T-helper 1 cell treated with Interleukin-12 subunit alpha and Interleukin-12 subunit beta and Interleukin-4 antibody, amounts not matched to agents 30 μg/mL and 1 μg/mL, for 36 hours (primary cell): ENCODE results near the gene ZAP70.

ENCODE experiments used
- H3K27ac Mint-ChIP-seq: one replicate; pipeline ENCODE4 v1.8.0; 2021; ENCODE audit warnings: mild to moderate bottlenecking, mixed read lengths
- H3K27me3 Mint-ChIP-seq: one replicate; pipeline ENCODE4 v1.8.0; 2021; ENCODE audit warnings: low read depth, mixed read lengths
- H3K36me3 Mint-ChIP-seq: one replicate; pipeline ENCODE4 v1.8.0; 2021; ENCODE audit warnings: low read depth, mixed read lengths
- H3K4me1 Mint-ChIP-seq: one replicate; pipeline ENCODE4 v1.8.0; 2021; ENCODE audit warnings: low read depth, mixed read lengths
- H3K4me3 Mint-ChIP-seq: one replicate; pipeline ENCODE4 v1.8.0; 2021; ENCODE audit warnings: mild to moderate bottlenecking, moderate library complexity, mixed read lengths
- H3K9me3 Mint-ChIP-seq: one replicate; pipeline ENCODE4 v1.8.0; 2021; ENCODE audit warnings: mixed read lengths

The ZAP70 gene

DNA sequence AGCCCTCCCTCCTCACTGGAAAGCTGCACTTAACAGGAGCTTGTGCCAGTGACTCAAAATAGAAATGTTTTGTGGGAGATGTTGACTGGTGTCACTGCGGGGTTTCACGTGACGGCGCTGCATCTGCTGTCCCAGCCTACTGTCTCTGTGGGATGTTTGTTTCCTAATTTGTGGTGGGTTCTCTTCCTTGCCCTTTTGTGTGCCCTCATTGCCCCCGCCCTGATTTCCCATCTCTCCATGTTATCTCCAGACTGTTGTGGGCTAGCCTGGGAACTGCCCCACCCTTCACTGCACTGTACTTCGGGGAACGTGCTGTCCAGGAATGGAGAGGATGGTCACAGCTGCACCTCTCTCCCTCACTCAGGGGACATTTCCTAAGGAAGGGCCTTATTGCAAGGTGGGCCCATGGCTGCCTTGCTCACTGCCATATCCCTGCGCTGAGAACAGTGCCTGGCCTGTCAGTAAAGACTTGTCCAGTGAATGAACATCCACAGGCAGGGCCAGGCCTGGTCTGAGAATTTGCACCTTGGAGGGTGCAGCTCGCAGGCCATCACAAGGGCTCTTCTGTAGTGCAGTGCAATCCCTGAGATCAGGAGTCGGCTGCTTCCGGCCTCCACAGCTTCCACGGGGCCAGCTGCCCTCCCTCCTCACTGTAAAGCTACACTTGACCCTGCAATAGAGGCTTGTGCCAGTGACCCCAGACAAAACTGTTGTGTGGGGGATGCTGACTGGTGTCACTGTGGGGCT is 18.1 kb downstream of the ZAP70 start:
- Mint-ChIP-seq H3K27ac (no peak overlapping the region), H3K27me3 (no peaks in the 10 kb centered on the region), H3K36me3 (peaks cover 64% of the 10 kb centered on the region), H3K4me3 (no peak overlapping the region), H3K9me3 (peaks cover 25% of the 10 kb centered on the region), H3K4me1 (peaks cover 17% of the 10 kb centered on the region)

DNA sequence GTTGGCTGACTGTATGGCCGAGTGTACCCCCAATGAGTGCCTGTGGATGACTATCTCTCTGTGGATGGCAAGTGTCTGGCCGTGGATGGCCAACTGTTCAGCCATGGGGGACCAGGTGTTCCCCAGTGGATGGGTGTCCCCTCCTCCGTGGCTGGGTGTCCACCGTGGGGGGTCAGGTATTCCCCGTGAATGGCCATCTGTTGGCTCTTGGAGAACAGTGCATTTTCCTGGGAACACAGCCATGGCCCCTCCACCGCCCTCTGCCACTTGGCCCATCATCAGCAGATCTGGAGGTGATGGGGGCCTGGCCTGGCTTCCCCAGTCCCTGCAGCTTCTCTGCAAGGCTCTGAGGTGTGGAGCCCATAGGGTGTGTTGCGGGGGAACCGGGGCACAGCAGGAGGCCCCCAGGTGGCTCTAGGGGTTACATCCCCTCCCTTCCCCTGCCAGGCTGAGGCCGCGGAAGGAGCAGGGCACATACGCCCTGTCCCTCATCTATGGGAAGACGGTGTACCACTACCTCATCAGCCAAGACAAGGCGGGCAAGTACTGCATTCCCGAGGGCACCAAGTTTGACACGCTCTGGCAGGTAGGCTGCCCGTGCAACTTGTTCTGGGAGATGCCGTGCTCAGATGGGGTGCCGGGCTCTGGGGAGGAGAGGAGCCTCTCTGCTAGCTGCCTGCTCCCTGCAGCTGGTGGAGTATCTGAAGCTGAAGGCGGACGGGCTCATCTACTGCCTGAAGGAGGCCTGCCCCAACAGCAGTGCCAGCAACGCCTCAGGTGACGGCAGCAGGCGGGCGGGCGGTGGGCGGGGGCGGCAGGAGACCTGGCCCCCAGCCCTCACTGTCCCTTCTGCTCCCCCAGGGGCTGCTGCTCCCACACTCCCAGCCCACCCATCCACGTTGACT is 19.3 kb downstream of the ZAP70 start:
- Mint-ChIP-seq H3K36me3 (peaks cover 57% of the 10 kb centered on the region), H3K4me1 (peaks cover 9% of the 10 kb centered on the region), H3K27me3 (no peaks in the 10 kb centered on the region), H3K4me3 (no peak overlapping the region), H3K9me3 (peaks cover 18% of the 10 kb centered on the region), H3K27ac (no peak overlapping the region)

DNA sequence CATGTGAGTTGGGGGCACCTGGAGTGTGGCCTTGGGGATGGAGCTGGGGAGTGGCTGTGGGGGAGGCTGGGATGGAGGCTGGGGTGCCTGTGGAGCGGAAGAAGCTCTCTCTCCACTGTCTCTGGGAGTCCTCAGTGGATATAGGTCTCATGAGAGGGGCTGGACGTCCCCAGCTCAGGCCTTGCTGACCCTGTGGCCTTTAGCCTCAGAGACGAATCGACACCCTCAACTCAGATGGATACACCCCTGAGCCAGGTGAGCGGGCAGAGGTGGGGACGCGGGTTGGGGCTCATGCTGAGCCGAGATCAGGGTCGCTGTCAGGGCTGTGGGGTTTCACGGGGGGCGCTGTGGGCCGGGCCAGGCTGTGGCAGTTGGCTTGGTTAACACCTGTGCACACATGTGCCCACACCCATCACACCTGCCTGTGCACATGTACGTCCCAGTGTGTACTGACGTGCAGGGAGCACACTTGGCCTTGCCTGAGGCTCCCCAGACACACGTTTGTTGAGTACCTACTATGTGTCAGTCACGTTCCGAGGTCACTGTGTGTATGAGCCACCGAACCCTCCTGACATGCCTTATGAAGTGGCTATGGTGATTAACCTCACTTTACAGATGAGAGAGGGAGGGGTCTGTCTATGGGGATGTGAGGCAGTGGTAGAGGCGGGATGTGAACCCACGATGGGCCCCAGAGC is 20.1 kb downstream of the ZAP70 start:
- Mint-ChIP-seq H3K4me3 (no peak overlapping the region), H3K36me3 (peaks cover 54% of the 10 kb centered on the region), H3K9me3 (peaks cover 10% of the 10 kb centered on the region), H3K27me3 (no peaks in the 10 kb centered on the region), H3K4me1 (peaks cover 3% of the 10 kb centered on the region), H3K27ac (no peak overlapping the region)

DNA sequence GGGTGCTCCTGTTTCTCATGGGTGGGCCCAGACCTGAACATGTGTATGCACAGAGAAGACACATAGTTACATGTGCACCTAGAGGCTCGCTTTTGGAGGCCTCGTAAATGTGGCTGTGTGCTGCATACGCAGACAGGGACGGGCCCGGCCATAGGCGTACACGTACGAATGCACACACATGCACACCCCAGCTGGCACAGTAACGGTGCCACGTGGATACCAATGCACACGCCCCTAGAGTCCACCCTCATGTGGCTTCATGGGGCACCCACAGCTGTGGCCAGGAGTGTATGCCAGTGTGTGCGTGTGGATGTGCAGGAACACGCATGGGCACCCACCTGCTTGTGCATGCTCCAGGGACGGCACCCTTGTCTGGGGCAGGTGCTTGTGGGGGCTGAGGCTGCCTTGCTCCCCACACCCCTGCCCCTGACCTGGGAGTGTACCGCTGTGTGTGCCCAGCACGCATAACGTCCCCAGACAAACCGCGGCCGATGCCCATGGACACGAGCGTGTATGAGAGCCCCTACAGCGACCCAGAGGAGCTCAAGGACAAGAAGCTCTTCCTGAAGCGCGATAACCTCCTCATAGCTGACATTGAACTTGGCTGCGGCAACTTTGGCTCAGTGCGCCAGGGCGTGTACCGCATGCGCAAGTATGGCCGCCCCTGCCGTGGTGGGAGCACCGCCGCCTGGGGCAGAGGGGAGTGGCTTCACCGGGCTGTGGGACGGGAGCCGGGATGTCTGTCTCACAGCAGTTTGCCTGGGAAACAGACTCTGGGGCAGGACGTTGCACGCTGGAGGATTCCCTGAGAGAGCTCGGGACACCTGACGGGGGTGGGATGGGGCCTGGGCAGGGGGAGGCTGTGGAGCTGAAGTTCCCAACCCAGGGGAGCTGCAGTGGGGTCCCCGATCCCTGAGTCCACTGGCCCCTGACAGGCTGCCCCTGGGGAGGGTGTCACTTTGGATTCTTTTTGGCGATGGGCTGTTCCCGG is 21.0 kb downstream of the ZAP70 start:
- Mint-ChIP-seq H3K27me3 (no peaks in the 10 kb centered on the region), H3K4me1 (peaks cover 3% of the 10 kb centered on the region), H3K27ac (no peak overlapping the region), H3K36me3 (peaks cover 53% of the 10 kb centered on the region), H3K9me3 (peaks cover 5% of the 10 kb centered on the region), H3K4me3 (no peak overlapping the region)

DNA sequence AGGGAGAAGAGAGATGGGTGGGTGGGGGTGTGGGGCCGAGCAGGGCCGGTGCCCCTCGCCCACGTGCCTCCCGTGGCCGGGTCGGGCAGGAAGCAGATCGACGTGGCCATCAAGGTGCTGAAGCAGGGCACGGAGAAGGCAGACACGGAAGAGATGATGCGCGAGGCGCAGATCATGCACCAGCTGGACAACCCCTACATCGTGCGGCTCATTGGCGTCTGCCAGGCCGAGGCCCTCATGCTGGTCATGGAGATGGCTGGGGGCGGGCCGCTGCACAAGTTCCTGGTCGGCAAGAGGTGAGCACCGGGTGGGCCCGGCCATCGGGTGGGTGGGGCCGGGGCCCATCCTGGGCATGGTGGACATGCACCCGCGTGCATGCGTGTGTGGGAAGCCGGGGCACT is 21.8 kb downstream of the ZAP70 start:
- H3K9me3 Mint-ChIP-seq: peaks cover 3% of the 10 kb centered on the region
- peaks cover 46% of the 10 kb centered on the region for H3K36me3 Mint-ChIP-seq
- no peak overlapping the region for H3K27ac Mint-ChIP-seq
- H3K27me3 Mint-ChIP-seq: no peaks in the 10 kb centered on the region
- H3K4me3 Mint-ChIP-seq: no peak overlapping the region
- peaks cover 3% of the 10 kb centered on the region for H3K4me1 Mint-ChIP-seq

DNA sequence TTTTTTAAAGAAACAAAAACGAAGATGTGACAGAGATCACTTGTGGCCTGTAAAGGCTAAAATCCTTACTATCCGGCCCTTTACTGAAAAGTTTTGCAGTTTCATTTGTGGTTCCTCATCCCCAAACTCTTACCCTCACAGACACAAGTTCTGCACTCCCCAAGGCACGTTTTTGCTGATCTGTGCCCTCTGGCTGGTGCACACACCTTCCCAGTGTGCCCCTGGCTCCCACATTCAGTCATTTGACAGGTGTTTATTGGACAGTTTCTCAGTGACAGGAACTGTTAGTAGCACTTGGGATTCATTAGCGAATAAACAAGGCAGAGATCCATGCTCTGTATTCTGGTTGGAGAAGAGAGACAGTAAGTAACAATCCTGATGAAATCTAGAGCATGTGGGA is 22.8 kb downstream of the ZAP70 start:
- H3K27ac Mint-ChIP-seq: peak overlapping the region; percentile 62

DNA sequence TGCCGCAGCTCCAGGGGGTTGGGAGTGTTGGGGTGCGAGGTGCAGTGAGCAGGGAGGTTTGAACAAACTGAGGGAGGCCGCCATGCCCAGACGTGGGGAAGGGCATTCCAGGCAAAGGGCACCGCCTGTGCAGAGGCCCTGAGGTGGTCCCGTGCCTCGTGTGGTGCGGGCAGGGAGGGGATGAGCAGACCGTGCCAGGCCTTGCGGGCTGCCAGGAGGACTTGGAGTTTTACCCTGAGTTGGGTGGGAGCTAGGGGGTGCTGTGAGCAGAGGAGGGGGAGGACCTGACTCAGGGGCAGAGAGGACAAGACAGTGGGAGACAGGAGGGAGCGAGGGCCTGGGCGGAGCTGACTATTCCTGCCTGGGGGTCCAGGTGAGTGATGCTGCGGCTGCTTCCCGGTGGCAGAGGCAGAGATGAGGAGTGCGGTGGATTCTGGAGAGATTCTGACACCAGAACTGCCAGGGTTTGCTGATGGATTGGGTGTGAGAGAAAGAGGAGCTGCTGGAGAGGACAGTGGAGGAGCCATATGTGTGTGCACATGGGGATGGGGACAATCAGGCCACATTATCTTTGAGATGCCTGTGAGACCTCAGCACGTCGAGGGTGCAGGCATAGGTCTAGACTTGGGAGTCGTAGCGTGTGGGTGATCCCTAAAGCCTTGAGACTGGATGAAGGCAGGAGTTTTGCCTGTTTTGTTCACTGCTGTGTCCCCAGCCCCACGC is 23.4 kb downstream of the ZAP70 start:
- Mint-ChIP-seq H3K27me3 (no peaks in the 10 kb centered on the region), H3K4me3 (no peak overlapping the region), H3K9me3 (no peaks in the 10 kb centered on the region), H3K27ac (peak overlapping the region; percentile 63), H3K4me1 (peaks cover 15% of the 10 kb centered on the region), H3K36me3 (peaks cover 44% of the 10 kb centered on the region)

More for the DNA sequence above, 22.8 kb downstream of the ZAP70 start:
- peaks cover 47% of the 10 kb centered on the region for H3K36me3 Mint-ChIP-seq
- H3K4me3 Mint-ChIP-seq: no peak overlapping the region
- H3K9me3 Mint-ChIP-seq: no peaks in the 10 kb centered on the region
- H3K27me3 Mint-ChIP-seq: no peaks in the 10 kb centered on the region
- H3K4me1 Mint-ChIP-seq: peaks cover 11% of the 10 kb centered on the region

DNA sequence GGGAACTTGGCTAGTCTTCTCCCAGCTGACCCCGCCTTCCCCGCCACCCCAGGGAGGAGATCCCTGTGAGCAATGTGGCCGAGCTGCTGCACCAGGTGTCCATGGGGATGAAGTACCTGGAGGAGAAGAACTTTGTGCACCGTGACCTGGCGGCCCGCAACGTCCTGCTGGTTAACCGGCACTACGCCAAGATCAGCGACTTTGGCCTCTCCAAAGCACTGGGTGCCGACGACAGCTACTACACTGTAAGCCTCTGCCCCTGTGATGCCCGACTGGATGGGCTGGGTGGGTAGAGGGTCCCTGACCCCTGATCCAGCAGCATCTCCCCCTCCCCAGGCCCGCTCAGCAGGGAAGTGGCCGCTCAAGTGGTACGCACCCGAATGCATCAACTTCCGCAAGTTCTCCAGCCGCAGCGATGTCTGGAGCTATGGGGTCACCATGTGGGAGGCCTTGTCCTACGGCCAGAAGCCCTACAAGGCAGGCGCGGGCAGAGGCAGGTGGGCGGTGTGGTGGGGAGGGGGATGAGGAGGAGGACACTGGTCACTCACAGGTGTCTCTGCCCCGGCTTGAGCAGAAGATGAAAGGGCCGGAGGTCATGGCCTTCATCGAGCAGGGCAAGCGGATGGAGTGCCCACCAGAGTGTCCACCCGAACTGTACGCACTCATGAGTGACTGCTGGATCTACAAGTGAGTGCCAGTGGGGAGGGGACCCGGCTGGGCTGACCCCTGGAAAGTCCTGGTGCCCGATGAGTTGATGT is 24.2 kb downstream of the ZAP70 start:
- Mint-ChIP-seq H3K36me3 (peaks cover 43% of the 10 kb centered on the region), H3K27me3 (no peaks in the 10 kb centered on the region), H3K4me3 (no peak overlapping the region), H3K9me3 (no peaks in the 10 kb centered on the region), H3K4me1 (peaks cover 24% of the 10 kb centered on the region), H3K27ac (no peak overlapping the region)

DNA sequence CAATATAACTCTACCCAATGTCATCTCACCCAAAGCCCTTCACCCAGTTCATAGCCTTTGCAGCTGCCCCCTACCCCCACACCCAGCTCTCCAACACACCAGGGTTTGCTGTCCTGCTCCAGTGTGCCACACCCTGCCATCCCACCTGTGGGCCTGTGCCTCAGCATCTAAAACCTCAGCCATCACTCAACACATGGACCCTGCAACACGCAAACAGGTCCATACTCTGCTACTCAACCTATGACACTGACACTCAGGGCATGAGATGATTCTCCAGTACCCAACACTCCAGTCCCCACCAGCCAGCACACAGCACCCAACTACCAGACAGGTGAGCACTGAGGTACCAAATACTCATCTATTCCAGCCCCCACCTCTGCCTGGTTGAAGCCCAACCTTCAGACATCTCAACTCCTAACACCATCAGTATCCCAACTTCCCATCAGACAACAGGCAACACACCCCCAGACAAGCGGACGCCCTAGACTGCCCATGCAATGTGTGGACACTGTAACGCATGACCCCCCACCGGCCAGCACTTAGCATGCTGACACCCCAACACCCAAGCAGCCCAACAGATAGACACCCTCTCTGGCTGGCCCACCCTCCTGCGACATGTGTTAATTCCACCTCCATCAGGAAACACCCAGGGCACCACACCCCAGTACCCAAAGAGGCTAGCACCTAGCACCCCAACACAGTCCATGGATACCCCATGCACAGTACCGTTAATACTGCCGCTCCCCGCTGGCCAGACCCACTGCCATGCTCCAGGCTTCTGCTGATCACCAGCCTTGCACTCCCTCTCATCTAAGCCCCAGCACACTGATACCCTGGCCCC is 25.0 kb downstream of the ZAP70 start:
- Mint-ChIP-seq H3K27ac (peak overlapping the region; percentile 13), H3K36me3 (peaks cover 45% of the 10 kb centered on the region), H3K4me1 (peaks cover 31% of the 10 kb centered on the region), H3K27me3 (no peaks in the 10 kb centered on the region), H3K4me3 (no peak overlapping the region), H3K9me3 (no peaks in the 10 kb centered on the region)

DNA sequence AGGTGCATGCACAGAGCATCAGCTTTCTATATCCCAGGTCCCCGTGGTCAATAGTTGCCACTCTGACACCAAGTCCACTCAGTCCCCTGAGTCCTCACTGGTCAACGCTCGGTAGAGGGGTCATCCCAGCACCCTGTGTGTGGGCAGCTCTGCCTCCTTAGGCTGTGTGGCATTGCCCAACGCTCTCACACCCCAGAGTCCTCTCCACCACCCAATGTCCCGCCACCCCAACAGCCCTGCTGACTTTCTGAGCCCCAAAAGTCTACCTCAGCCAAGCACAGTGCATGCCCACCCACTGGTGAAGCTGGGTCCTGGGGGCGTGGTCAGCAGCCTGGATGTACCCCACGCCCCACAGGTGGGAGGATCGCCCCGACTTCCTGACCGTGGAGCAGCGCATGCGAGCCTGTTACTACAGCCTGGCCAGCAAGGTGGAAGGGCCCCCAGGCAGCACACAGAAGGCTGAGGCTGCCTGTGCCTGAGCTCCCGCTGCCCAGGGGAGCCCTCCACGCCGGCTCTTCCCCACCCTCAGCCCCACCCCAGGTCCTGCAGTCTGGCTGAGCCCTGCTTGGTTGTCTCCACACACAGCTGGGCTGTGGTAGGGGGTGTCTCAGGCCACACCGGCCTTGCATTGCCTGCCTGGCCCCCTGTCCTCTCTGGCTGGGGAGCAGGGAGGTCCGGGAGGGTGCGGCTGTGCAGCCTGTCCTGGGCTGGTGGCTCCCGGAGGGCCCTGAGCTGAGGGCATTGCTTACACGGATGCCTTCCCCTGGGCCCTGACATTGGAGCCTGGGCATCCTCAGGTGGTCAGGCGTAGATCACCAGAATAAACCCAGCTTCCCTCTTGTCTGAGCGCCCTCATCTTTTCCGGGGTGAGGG is 25.9 kb downstream of the ZAP70 start:
- no peak overlapping the region for H3K27ac Mint-ChIP-seq
- no peaks in the 10 kb centered on the region for H3K27me3 Mint-ChIP-seq
- no peaks in the 10 kb centered on the region for H3K9me3 Mint-ChIP-seq
- H3K4me1 Mint-ChIP-seq: peaks cover 39% of the 10 kb centered on the region
- no peak overlapping the region for H3K4me3 Mint-ChIP-seq
- peaks cover 49% of the 10 kb centered on the region for H3K36me3 Mint-ChIP-seq

DNA sequence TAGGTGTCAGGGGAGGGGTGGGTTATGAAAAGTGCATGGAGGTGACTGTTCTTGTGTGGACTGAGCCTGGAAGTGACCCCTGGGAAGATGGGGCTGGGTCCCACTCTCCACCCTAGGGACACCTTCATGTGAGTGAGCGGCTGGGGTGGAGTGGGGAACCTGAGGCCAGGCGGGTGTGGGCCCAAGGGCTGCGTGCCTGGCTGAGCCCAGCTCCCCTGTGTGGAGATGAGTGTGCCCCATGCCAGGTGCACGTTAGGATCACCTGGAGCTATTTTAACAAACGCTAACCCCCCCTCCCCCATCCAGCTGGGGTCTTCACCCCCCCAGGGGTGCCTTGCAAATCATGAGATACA is 26.5 kb downstream of the ZAP70 start:
- H3K27me3 Mint-ChIP-seq: no peaks in the 10 kb centered on the region
- no peaks in the 10 kb centered on the region for H3K9me3 Mint-ChIP-seq
- H3K27ac Mint-ChIP-seq: no peak overlapping the region
- peaks cover 51% of the 10 kb centered on the region for H3K36me3 Mint-ChIP-seq
- H3K4me3 Mint-ChIP-seq: no peak overlapping the region
- H3K4me1 Mint-ChIP-seq: peaks cover 43% of the 10 kb centered on the region
